Measurements from ENCODE around the gene ZBTB16. TPM values are rescaled to one million over a fixed set of nuclear protein-coding genes. Genes with fewer than 3 reads are reported as not detected.

Gene ZBTB16
- total and polyA plus RNA-seq, 10 donors = 1.5 to 85.6 (median 42.1) TPM

DNA sequence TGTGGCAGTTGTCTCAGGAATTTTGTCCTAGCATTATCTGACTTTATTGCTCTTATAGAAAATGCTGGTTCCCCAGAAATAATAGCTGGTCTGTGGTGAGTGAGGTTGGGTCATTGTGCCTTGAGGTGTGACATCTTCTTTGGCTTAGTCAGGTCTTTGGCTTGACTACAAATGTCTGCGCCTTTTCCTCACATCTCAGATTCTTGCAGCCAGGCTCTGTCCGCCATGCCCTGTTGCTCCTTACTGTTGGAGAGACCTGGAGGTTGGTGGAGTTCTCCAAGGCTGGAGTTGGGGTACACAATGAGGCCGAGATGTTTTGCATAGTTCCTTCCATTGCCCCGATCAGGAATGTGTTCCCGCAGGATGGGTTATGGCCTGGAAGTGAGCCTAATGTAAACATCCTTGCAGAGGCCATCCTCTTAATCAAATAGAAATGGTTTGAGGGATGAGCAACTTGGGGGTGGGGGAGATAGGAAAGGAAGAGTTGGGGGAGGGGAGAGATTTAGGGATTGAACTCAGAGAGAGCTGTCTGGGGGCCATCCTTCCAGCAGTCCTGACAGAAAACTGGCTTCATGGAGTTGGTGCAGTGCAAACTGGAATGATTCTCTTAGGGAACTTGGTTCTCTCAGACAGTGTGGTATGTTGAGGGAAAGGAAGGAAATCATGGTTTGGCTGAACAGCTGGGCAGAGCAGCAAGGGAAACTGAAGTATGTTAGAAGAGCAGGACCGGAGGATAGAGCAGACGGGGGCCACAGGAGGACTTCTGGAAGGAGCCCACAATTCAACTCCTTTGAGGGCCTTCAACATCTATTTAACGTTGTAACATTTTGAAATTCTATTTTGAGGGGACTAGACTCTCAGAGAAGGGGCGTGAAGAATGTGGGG lies 49.9 kb downstream of the ZBTB16 start:
- peaks cover 3 to 96% (median 31%) of the 10 kb centered on the region in 6 donors for H3K4me1 ChIP-seq
- TF ChIP-seq POLR2AphosphoS5 (IDR thresholded peaks at IDR 0.05) = no peak
- no peak for TF ChIP-seq POLR2A (IDR thresholded peaks at IDR 0.05)
- TF ChIP-seq CTCF (IDR thresholded peaks at IDR 0.05 in 8 of 11, conservative IDR thresholded peaks at IDR 0.05 in 3 of 11) = no peak
- H3K27ac ChIP-seq = peak overlapping the region in 4 of 8 donors; percentile 53 to 79 (median 74)
- H3K4me3 ChIP-seq = no peak overlapping the region
- DNase-seq = no peak
- 57 to 71% (median 66%) methylated on average over 9 of the region's 9 CpGs for WGBS, 5 donors
- peaks cover 0 to 6% (median 0%) of the 10 kb centered on the region in 7 donors for H3K27me3 ChIP-seq (replicated peaks in 1 of 7)
- intact Hi-C loops (cut with DNase I; ENCODE audit: low total_unique reads) = no loop called here
- H3K9me3 ChIP-seq = no peaks in the 10 kb centered on the region
- peaks cover 0 to 18% (median 0%) of the 10 kb centered on the region in 6 donors for H3K36me3 ChIP-seq

GRCh38 chr11:114110123-114110522 lies 50.6 kb downstream of the ZBTB16 start:
- H3K4me1 ChIP-seq = peaks cover 3 to 96% (median 28%) of the 10 kb centered on the region in 6 donors
- WGBS, 5 donors = 77 to 90% (median 80%) methylated on average over 6 of the region's 6 CpGs
- no peaks in the 10 kb centered on the region for H3K9me3 ChIP-seq
- peaks cover 0 to 6% (median 0%) of the 10 kb centered on the region in 7 donors for H3K27me3 ChIP-seq (replicated peaks in 1 of 7)
- DNase-seq = no peak
- intact Hi-C loops (cut with DNase I; ENCODE audit: low total_unique reads) = no loop called here
- TF ChIP-seq CTCF (IDR thresholded peaks at IDR 0.05 in 8 of 11, conservative IDR thresholded peaks at IDR 0.05 in 3 of 11) (no peak), POLR2A (IDR thresholded peaks at IDR 0.05) (no peak), POLR2AphosphoS5 (IDR thresholded peaks at IDR 0.05) (no peak)
- no peak overlapping the region for H3K4me3 ChIP-seq
- H3K27ac ChIP-seq = peak overlapping the region in 5 of 8 donors; percentile 22 to 79 (median 71)
- H3K36me3 ChIP-seq = peaks cover 0 to 14% (median 0%) of the 10 kb centered on the region in 6 donors

DNA sequence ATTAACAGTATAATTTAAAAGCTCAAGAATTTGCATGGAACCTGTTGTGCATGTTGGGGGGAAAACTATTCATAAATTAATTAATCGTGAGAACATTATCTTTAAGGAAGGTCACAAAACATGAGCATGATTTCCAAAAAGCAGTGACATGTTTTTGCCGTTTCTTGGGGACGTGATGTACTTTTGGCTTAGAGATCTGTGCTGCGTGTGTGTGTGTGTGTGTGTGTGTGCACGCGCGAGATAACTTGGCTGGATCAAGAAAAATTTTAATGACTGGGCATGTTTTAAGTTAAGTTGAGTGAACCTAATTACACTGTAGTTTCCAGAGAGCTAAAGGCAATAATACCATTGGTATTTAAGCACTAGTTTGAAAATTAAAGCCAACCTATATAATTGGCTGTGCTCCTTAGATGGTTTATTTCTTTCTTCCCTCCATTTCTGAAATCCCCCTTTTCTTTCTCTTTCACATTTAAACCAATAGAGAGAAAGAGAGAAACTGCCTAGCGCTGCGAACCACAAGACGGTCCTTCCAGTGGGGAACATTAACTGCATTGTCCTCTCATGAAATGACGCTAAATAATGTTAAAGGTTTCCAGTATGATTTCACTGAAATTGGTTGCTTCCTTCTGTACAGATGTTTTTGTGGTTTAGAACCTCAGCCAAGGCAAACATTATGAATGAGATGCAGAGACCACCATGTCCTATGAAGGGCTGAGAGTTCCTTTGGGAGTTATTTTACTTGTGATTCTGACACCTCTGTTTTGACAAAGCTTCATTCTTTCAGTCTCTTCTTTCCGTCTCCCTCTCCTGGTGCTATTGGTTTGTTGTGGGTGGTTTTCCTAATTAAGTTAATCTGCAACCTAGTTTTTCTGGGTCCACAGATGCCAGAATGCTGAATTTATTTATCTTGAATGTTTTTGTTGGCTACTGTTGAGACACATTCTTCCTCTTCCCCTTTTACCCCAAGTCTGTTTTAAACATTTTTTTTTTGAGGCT lies 51.7 kb downstream of the ZBTB16 start:
- intact Hi-C loops (cut with DNase I; ENCODE audit: low total_unique reads) = no loop called here
- WGBS, 5 donors = 22 to 49% (median 40%) methylated on average over 12 of the region's 12 CpGs

GRCh38 chr11:114115451-114115928 lies 56.0 kb downstream of the ZBTB16 start:
- intact Hi-C loops (cut with DNase I; ENCODE audit: low total_unique reads) = no loop called here
- no peaks in the 10 kb centered on the region for H3K9me3 ChIP-seq
- no peak overlapping the region for H3K4me3 ChIP-seq
- peaks cover 0 to 6% (median 0%) of the 10 kb centered on the region in 7 donors for H3K27me3 ChIP-seq (replicated peaks in 1 of 7)
- no peak overlapping the region for H3K27ac ChIP-seq
- TF ChIP-seq POLR2A (IDR thresholded peaks at IDR 0.05) (no peak), POLR2AphosphoS5 (IDR thresholded peaks at IDR 0.05) (no peak), CTCF (IDR thresholded peaks at IDR 0.05 in 8 of 11, conservative IDR thresholded peaks at IDR 0.05 in 3 of 11) (no peak)
- DNase-seq = no peak
- 85 to 93% (median 88%) methylated on average over 13 to 14 of the region's 14 CpGs for WGBS, 5 donors
- peaks cover 2 to 70% (median 10%) of the 10 kb centered on the region in 6 donors for H3K4me1 ChIP-seq
- H3K36me3 ChIP-seq = peaks cover 0 to 13% (median 0%) of the 10 kb centered on the region in 6 donors

More for the DNA sequence above, 51.7 kb downstream of the ZBTB16 start:
- peaks cover 0 to 6% (median 0%) of the 10 kb centered on the region in 7 donors for H3K27me3 ChIP-seq (replicated peaks in 1 of 7)
- H3K4me1 ChIP-seq = peaks cover 3 to 94% (median 27%) of the 10 kb centered on the region in 6 donors
- no peaks in the 10 kb centered on the region for H3K9me3 ChIP-seq
- peak overlapping the region in 7 of 8 donors; percentile 22 to 79 (median 53) for H3K27ac ChIP-seq
- H3K4me3 ChIP-seq = peak overlapping the region in 1 of 8 donors; percentile 1
- TF ChIP-seq POLR2AphosphoS5 (IDR thresholded peaks at IDR 0.05) (peak in 1 of 3 donors; percentile 69), POLR2A (IDR thresholded peaks at IDR 0.05) (no peak)
- peaks cover 0 to 15% (median 0%) of the 10 kb centered on the region in 6 donors for H3K36me3 ChIP-seq
- no peak for DNase-seq

Measured in spleen (tissue), 11 donors.